Suprapubic skin (tissue), 4 donors: ENCODE data around the gene FZD4.
"Not testable (repeated sequence)": the region's sequence is repeated elsewhere in the genome, so short reads cannot be mapped to it uniquely, and the experiment has no call there.

Experiments
- CTCF ChIP-seq, 2 donors: fragments of 200-600 bp in 1 of 2; fragments of 450-650 bp in 1 of 2; sonication (generic) in 1 of 2; IDR thresholded peaks; one replicate each; pipeline ENCODE4 v1.5.1; 2016 to 2019; ENCODE audit warnings: antibody characterized with exemption in 2 of 2, mild to moderate bottlenecking in 1 of 2, moderate library complexity in 1 of 2
- POLR2A ChIP-seq, 2 donors: fragments of 450-650 bp; IDR thresholded peaks; one replicate each; pipeline ENCODE4 v1.6.1; 2017; ENCODE audit warnings: antibody characterized with exemption in 2 of 2, mild to moderate bottlenecking in 2 of 2, moderate library complexity in 2 of 2
- POLR2AphosphoS5 ChIP-seq, 3 donors: sonication (generic); formaldehyde crosslinking; IDR thresholded peaks; one replicate each; pipeline ENCODE4 v1.6.1; 2017; ENCODE audit warnings: antibody characterized with exemption in 3 of 3

GRCh38 chr11:86937193-86937806, 17.9 kb downstream of the FZD4 start:
- TF ChIP-seq POLR2AphosphoS5, CTCF, POLR2A (IDR thresholded peaks at IDR 0.05): not testable (repeated sequence)
